Kidney epithelial cell (primary cell): ENCODE measurements around the gene PRKRIP1. TPM values are rescaled to one million over a fixed set of nuclear protein-coding genes. Genes with fewer than 3 reads are reported as not detected.
A peak's percentile ranks its signal among the peaks of the same experiment; 100 is the strongest.

Experiments
- DNase-seq: peaks from one replicate; pipeline ENCODE4 v3.0.0-alpha.2; 2010; ENCODE audit warnings: low read depth
- H3K27me3 ChIP-seq: 2 replicates; pipeline ENCODE4 v1.6.0; 2011; ENCODE audit warnings: low read length; ENCODE audit not compliant: control insufficient read depth, insufficient read depth
- H3K36me3 ChIP-seq: 2 replicates; pipeline ENCODE4 v1.5.1; 2011; ENCODE audit warnings: low read length; ENCODE audit not compliant: control insufficient read depth, insufficient read depth
- H3K4me3 ChIP-seq: 2 replicates; pipeline ENCODE4 v1.5.1; 2011; ENCODE audit warnings: low read depth, mild to moderate bottlenecking, control low read depth, low read length
- total RNA-seq: library from RNA; depleted of rRNA; stranded (reverse); fragments of >200 nt; gene quantifications from 2 replicates; pipeline ENCODE4 v1.2.3, GENCODE V29; 2015
- TF ChIP-seq, protein P1 (sequence below): IDR thresholded peaks from 2 replicates; pipeline ENCODE4 v1.5.1; 2011; ENCODE audit warnings: mild to moderate bottlenecking, moderate library complexity, low read length, control low read depth, inconsistent platforms; ENCODE audit not compliant: insufficient read depth, poor library complexity, severe bottlenecking

Gene PRKRIP1
- total RNA-seq, 1 donor from 2014 or later = 25.3 TPM

DNA sequence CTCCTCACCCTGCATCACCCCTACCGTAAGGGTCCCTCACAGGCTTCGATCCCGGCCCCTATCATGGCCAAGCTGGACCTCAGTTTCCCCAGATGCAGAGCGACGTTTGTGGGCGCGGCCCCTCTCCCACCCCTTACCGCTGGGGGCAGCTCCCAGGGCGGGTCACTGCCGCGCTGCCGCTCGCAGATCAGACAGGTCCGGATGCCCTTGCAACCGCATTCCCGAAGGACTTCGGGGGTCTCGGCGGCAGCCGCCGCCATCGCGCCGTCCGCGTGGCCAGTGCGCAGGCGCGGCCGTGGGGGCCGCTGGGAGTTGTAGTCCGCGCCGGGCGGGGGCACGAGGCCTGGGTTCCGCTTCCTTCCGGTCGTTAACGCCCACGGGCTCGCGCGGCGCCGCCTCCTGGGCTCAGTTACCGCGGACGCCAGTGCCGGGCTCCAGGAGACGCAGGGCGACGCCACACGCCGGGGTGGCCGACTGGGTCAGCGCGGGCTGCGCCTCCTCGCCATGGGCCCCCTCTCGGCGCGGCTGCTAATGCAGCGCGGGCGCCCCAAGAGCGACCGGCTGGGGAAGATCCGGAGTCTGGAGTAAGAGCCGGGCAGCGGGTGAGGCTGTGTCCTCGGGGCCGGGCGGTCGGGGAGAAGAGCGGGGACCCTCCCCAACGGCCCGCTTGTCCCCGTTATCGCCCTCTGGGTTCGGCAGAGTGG lies 68.6 kb downstream of the PRKRIP1 start, which contains the start of the genes ALKBH4 and LRWD1:
Gene ALKBH4, minus strand, starts transcription at position 287 of the 704 bp plus-strand sequence. Its CDS starts 27 bp downstream, at position 260.
Gene LRWD1, plus strand, starts transcription at position 408 of the 704 bp plus-strand sequence. Its CDS starts 97 bp downstream, at position 505.
- TF ChIP-seq, protein P1, sequence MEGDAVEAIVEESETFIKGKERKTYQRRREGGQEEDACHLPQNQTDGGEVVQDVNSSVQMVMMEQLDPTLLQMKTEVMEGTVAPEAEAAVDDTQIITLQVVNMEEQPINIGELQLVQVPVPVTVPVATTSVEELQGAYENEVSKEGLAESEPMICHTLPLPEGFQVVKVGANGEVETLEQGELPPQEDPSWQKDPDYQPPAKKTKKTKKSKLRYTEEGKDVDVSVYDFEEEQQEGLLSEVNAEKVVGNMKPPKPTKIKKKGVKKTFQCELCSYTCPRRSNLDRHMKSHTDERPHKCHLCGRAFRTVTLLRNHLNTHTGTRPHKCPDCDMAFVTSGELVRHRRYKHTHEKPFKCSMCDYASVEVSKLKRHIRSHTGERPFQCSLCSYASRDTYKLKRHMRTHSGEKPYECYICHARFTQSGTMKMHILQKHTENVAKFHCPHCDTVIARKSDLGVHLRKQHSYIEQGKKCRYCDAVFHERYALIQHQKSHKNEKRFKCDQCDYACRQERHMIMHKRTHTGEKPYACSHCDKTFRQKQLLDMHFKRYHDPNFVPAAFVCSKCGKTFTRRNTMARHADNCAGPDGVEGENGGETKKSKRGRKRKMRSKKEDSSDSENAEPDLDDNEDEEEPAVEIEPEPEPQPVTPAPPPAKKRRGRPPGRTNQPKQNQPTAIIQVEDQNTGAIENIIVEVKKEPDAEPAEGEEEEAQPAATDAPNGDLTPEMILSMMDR = no peak
- peak; percentile 50 for DNase-seq

DNA sequence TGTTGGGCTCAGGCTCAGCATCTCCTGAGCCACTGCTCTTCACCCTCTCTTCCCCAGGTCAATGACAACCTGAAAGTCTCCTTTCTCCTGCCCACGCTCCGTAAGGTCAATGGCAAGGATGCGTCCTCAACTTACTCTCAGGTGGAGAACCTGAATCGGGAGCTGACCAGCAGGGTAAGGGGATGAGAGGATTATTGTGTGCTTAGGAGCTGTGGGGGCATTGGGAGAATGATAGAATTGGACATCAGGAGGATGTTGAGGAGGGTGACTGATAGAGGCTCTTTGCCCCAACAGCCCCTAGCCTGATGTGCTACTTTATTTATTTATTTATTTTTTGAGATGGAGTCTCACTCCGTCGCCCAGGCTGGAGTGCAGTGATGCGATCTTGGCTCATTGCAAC lies 69.9 kb downstream of the PRKRIP1 start:
- Histone ChIP-seq H3K4me3 (no peak overlapping the region), H3K36me3 (peaks cover 2% of the 10 kb centered on the region), H3K27me3 (no peaks in the 10 kb centered on the region)
- TF ChIP-seq, protein P1 = no peak
- DNase-seq = no peak

More for the DNA sequence above, 68.6 kb downstream of the PRKRIP1 start, which contains the start of the genes ALKBH4 and LRWD1:
- Histone ChIP-seq H3K36me3 (peaks cover 2% of the 10 kb centered on the region), H3K27me3 (no peaks in the 10 kb centered on the region), H3K4me3 (peak within 1 kb of the TSS; percentile 68)

DNA sequence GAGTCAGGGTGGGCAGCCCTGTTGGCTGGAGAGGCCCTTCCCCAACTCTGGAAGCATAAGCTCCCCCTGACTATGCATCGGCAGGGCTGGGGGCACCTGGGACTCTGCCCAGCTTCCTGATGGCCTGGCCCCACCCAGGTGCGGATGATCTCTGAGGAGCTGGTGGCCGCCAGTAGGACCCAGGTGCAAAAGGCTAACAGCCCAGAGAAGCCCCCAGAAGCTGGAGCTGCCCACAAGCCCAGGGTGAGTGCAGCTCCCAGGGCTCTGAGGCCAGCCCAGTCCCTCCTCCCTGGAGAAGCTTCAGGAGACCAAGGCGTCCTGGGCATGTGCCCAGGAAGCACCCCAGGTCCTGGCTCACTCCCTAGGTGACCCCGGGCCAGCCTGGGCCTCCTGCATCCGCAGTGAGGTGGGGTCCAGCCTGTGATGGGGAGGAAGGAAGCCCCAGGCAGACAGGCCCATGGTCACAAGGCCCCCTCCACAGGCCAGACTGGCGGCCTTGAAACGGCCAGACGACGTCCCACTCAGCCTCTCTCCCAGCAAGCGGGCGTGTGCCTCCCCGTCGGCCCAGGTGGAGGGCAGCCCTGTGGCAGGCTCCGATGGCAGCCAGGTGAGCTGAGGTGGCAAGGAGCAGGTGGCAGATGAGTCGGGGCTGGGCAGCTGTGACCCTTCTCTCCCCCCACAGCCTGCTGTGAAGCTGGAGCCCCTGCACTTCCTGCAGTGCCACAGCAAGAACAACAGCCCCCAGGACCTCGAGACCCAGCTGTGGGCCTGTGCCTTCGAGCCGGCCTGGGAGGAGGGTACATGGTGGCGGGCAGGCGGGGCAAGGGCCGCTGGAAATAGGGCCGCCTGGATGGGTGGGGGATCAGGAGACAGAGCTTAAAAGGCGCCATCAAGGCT lies 71.7 kb downstream of the PRKRIP1 start:
- no peak for DNase-seq
- Histone ChIP-seq H3K36me3 (peaks cover 3% of the 10 kb centered on the region), H3K4me3 (no peak overlapping the region), H3K27me3 (no peaks in the 10 kb centered on the region)
- TF ChIP-seq, protein P1 = no peak

DNA sequence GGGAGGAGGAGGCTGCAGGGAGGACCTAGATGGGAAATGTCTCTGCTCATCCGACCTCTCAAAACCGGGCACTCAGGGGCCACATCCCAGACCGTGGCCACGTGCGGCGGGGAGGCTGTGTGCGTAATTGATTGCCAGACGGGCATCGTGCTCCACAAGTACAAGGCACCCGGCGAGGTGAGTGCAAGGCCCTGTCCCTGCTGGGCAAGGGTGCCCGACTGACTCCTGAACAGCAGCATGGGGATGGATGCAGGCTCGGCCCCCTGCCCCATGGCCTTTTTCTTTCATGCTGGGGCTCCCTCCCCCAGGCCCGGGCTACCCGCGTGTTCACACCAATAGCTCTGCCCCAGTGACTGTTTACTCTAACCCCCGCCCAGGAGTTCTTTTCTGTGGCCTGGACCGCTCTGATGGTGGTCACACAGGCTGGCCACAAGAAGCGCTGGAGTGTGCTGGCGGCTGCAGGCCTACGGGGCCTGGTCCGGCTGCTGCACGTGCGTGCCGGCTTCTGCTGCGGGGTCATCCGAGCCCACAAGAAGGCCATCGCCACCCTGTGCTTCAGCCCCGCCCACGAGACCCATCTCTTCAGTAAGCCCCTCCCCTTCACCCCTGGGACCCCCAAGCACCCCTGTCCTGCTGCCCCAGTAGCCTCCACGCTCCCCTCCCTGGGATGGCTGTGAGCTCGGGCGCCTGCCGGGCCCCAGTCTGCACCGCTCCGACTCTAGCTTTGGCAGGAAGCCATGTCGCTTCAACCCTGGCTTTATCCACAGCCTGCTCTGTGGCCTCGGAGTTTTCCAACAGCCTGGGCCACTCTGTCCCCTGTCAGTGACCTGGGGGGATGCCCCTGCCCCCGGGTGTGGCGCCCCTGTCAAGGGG lies 72.6 kb downstream of the PRKRIP1 start:
- H3K4me3 ChIP-seq = no peak overlapping the region
- DNase-seq = no peak
- H3K27me3 ChIP-seq = no peaks in the 10 kb centered on the region
- peaks cover 4% of the 10 kb centered on the region for H3K36me3 ChIP-seq
- TF ChIP-seq, protein P1 = no peak

DNA sequence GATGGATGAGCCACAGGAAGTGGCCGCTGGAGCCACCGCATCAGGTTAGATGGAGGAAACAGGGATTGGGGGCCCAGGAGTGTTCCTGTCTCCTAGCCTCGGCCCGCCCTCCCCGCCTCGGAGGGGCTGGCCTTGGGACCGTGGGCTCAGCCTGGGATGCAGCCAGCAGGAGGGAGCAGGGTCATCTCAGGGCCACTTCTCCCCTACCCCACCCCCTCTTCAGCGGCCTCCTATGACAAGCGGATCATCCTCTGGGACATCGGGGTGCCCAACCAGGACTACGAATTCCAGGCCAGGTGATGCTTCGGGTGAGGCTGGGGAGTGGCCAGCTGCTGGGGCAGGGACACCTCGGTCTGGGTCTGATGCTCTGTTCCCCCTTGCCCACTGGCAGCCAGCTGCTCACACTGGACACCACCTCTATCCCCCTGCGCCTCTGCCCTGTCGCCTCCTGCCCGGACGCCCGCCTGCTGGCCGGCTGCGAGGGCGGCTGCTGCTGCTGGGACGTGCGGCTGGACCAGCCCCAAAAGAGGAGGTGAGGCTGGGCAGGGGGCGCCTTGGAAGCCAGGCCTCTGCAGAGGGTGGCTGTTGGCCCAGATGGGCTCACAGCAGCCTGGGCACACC lies 73.3 kb downstream of the PRKRIP1 start:
- Histone ChIP-seq H3K36me3 (peaks cover 4% of the 10 kb centered on the region), H3K27me3 (no peaks in the 10 kb centered on the region), H3K4me3 (no peak overlapping the region)
- TF ChIP-seq, protein P1 = no peak
- no peak for DNase-seq
